ENCODE results near the gene TSPAN5. TPM values are rescaled to one million over a fixed set of nuclear protein-coding genes. Genes with fewer than 3 reads are reported as not detected.

Gene TSPAN5
- total RNA-seq, 1 donor from 2014 or later = 8.6 TPM

DNA sequence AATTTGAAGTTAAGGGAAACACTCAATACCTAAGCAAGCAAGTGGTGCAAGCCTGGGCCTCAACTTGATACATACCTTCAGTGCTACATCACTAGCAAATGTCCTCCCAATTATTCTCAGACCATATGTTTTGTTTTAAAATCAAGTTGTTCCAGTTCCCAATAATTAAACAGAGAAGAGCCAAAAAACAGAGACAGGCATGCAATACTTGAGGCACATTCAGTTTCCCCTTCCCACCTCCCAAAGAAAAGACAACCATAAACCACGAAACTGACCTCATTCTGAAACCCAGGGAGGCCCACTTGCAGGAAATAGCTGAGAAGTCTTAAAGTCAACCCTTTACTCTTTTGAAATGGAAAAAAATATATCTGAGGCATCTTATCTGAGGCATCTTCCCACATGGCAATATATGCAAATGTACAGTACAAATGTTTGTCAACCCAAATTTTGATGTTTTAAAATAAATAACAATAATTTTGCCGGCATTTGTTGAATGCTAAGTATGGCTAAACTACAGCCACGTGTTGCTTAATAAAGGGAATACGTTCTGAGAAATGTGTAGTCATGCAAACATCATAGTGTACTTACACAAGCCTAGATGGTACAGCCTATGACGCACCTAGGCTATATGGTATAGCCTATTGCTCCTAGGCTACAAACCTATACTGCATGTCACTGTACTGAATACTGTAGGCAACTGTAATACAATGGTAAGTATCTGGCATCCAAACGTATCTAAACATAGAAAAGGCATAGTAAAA lies 147.5 kb downstream of the TSPAN5 start:
- DNase-seq (ENCODE audit: low spot score) = no peak
- intact Hi-C loops (cut with DNase I) = no loop called here

DNA sequence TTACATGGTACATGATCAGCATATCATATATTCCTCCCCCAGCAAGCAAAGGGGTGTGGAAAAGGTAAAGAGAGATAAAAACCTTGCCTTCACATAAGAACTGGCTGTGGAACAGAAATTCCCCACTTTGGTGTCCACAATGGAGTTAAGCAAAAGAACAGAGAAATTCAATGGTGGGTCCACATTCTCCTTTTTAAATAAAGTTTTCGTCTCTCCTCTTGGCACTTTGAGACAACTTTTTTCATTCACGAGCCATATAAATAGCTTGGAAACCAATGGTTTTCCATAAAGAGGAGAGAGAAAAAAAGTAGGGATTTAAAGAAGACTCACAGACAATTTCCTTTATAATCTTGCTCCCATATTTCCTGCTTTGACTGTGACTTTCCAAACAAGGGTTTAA lies 148.1 kb downstream of the TSPAN5 start:
- DNase-seq (ENCODE audit: low spot score) = no peak
- intact Hi-C loops (cut with DNase I) = no loop called here

DNA sequence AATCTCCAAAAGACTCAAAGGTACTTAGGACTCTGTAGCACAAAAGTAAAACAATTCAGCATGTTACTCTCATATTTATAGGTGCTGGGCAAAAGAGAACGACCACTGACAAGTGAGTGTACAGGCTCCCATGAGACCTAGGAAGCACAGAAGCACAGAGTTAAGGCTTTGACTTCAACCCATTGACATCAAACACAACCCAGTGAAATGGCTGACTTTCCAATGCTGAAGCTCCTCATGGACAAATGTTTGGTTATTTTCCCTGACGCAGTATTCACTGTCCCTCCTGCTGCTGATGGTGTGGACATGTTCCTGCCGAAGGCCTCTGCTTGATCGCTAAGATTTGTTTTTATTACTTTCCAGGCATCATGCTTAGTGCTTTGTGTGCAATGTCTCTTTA lies 148.7 kb downstream of the TSPAN5 start:
- intact Hi-C loops (cut with DNase I) = no loop called here
- DNase-seq (ENCODE audit: low spot score) = no peak

DNA sequence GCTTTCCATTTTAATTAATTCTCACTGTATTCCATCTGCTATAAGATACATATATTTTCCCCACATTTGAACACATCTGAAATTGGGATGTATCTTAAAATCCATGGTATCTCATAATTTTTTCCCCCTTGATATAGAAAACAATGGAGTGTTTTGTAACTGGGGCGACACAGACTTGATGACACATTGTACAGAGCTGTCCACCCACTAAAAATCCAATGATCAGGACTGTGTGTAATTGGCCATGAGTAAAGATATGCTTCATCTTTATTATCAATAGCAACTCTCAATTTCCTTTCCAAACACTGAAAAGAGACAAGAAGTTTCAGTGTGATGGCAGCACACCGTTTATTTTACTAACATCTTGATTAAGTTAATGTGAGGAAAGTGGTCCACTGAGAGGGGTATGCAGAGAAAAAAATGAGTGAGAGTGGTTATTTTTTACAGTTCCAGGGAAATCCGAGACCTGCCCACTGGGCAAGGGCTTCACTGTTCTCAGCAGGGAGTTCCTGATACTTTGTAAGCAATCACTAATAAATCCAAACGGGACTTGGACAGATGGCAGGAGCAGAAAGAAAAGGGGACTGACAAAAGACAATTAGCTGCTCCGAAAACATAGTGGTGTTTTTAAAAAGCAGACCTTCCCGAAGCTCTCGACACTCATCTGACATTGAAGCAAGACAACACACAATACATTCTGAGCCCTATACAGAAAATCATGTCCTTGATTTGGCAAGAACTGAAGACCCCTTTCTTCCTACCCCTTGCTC lies 149.4 kb downstream of the TSPAN5 start:
- intact Hi-C loops (cut with DNase I) = no loop called here
- no peak for DNase-seq (ENCODE audit: low spot score)

DNA sequence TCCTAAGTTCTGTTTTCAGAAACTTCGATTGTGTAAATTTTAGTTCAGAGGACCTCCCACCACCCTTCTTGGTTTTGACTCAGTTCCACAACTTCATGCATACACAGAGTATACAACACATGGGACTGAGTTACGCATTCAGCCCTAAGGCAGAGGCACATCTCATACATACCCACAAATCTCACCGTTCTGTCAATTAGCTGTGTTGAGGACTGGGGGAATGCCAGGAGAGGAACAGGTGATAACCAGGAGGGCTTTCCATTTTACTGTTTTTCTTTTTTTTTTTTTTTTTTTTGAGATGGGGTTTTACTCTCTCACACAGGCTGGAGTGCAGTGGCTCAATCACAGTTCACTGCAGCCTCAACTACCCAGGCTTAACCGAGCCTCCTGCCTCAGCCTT lies 150.2 kb downstream of the TSPAN5 start:
- intact Hi-C loops (cut with DNase I) = no loop called here
- no peak for DNase-seq (ENCODE audit: low spot score)

DNA sequence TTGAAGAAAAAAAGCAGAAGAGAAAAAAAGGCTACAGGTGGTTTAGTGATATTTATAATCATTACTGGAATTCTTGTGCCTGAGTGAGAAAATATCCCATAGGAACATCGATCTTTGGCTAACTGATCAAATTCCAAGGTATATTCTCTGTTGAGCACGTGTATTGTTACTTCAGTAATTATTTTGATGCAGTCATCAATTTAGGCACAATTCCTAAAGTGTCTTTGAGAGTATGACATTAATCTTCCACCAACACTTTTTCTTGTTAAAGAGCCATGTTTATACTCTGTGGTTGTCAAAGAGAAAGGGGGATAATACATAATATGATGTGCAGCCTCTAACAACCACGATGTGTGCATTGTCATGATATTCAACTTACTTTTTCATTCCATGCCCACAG lies 151.1 kb downstream of the TSPAN5 start:
- intact Hi-C loops (cut with DNase I) = no loop called here
- DNase-seq (ENCODE audit: low spot score) = no peak

DNA sequence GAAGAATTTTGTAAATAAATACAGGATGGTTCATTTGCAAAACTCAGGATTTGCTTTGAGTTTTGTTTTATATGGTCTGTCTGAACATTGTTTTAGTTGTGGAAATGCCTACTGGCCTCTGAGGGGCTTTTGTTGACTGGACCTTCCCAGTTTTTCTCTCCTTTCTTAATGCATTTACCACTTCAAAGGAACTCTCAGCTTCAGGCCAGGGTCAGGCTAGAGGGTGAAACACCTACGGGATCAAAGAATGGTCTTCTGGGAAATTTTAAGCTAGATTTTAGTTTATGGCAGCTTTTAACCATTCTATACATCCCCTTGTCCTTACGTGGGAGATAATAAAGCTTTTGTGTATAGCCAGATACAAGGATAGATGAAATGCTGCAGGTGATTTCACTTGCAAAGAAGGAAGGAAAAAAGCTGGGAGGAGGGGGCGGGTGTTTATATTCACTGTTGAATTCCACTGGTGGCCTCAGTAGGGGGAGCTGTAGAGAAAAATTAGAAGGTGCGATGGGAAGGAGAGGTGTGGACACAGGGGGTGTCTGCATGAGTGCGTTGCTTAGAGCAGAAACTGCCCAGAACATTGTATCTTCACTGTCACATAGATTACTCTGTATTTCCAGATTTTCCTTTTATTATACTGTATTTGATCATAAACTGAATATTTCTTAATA lies 151.8 kb downstream of the TSPAN5 start:
- intact Hi-C loops (cut with DNase I) = no loop called here
- no peak for DNase-seq (ENCODE audit: low spot score)

DNA sequence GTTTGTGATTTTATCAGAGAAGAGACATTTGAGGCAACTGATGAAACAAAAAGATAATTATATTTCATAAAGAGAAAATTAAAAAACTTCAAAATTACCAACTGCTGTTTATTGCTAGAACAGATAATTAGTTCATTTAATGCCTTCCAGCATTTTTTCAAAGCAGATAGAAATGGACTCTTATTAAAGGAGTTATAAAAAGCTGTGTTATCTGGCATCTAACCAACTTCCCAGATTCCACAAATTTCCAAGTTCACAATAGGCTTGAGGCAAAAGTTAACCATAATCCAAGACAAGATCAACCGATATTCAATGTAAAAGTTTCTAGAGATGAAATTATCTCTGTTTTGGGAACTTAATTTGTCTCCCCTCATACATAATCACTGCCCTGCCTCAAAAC lies 152.4 kb downstream of the TSPAN5 start:
- no peak for DNase-seq (ENCODE audit: low spot score)
- intact Hi-C loops (cut with DNase I) = no loop called here

DNA sequence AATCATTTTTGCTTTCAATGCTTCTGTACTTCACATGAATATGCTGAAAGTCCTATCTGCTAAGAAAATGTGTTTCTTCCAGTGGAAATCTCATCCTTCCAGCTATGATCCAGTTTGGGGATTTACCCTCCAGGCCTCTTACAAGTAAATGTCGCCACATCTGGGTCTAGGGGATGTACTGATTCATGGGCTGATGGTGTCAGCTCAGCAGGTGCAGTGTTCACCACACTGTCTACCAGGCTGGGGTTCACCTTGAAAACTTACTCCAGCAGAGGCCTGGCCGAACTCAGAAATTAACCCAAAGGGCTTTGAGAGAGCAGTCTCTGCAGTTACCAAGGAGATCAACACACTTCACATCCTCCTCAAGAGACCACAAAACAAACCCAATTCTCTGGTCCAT lies 154.3 kb downstream of the TSPAN5 start:
- intact Hi-C loops (cut with DNase I) = no loop called here
- no peak for DNase-seq (ENCODE audit: low spot score)

DNA sequence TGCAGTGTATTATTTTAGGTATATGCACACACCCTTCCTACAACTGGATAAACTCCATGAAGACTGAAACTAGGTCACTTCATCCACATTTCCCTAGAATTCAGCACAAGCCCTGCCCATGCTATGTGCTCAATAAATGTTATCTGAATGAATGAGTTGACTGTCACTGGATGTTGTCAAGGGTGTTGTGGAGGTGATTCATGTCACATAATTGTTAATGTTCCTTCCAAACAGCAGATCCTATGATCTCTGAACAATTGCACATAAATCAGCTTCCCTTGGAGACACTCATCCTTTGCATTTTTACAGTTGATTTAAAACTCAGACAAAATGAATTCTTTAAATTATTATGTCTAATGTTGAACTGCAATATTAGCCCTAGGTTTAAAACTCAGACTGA lies 154.7 kb downstream of the TSPAN5 start:
- no peak for DNase-seq (ENCODE audit: low spot score)
- intact Hi-C loops (cut with DNase I) = no loop called here

DNA sequence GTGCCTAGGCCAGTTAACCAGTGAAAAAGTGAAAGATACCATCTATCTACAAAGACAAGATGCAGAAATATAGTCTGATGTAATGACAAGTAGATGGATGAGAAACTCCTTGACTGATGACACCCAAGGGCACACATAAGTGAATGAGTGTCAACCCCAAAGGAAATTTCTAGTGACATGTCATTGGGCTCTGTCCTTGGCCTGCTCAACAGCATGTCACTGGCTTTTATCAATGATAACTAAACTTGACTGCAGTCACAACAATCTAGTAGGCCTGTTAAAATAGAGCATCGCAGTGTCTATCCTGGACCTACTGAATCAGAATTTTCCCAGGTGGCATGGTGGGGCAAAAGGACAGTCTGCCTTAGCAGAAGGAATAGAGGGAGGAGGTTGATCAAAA lies 155.8 kb downstream of the TSPAN5 start:
- intact Hi-C loops (cut with DNase I) = no loop called here
- DNase-seq (ENCODE audit: low spot score) = no peak

DNA sequence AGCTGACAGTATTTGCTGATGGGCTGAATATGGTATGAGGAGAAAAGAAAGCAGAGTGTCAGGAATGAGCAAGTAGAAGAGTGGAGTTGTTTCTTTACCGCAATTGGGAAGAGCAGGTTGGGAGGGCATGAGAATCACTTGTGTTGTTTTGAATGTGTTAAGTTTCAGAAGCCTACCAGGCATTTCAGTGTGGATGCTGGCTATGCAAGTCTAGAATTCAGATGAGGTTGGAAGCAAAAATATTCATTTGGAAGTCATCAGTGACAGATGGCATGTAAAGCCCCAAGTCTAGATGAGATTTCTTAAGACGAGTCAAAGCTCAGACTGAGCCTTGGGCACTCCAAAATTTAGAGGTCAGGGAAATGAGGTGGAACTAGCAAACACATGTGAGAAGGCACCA lies 156.4 kb downstream of the TSPAN5 start:
- DNase-seq (ENCODE audit: low spot score) = no peak
- intact Hi-C loops (cut with DNase I) = no loop called here

DNA sequence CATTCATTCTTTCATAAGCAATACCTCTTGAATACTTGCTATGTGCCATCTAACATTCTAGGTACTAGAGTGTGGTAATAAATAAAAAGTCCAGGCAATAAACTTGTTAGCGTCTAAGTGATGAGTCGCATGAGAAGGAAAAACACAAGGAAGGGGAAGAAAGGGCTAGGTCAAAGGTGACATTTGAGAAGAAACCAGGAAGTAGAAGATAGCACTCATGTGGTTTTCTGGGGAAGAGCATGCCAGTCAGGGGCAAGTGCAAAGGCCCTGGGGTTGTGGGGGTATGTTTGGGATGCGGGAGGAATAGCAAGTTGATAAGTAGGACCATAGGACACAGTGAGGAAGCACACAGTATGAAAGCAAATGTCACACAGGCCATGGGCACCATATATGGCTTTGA lies 157.0 kb downstream of the TSPAN5 start:
- no peak for DNase-seq (ENCODE audit: low spot score)
- intact Hi-C loops (cut with DNase I) = no loop called here

DNA sequence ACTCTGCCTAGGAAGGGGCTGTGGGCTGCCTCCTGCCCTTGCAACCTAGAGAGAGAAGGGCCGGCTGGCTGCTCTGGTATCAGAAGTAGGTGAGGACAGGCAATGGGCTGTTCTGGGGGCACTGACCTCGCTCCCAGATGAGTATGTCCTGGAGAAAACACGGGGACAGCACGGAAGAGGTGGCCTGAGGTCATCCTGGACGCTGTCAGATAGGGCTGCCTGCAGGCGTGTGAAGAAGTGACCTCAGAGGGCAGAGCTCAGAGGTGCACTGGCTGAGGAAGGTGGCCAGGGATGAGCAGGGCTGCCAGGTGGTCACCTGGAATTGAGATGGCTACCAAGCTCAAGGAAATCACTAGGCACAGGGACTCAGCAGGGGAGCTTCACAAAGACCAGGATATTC lies 159.6 kb downstream of the TSPAN5 start:
- DNase-seq (ENCODE audit: low spot score) = no peak
- intact Hi-C loops (cut with DNase I) = no loop called here

DNA sequence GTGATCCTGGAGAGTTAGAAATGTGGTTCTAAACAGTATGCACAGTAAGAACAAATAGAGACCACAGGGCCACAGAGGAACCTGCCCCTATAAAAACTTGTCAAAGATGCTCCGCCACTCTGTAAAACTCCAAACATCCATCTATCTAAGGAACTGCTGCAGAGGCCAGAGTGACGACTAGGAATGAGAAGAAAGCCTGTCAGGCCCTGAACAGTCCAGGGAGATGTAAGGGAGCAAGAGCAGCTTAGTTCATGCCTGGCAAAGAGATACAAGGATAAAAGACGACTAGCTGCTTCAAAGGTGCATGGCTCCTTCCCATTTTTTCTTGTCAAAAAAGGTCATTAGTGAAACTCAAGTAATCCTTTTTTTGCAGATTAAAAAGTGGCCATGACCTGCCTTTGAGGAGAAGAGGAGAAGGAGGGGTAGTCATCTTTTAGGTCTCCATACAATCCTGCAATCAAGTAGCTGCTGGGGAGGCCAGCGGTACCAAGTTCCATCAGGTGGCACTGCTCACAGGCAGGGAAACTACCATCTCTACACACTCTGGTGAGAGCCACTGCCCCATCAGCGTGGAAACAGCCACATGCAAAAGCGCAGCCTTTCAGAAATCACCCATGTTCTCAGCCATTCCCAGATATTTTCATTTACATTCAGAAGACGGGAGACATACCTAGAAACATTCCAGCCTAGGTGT lies 162.1 kb downstream of the TSPAN5 start:
- intact Hi-C loops (cut with DNase I) = no loop called here
- DNase-seq (ENCODE audit: low spot score) = no peak

DNA sequence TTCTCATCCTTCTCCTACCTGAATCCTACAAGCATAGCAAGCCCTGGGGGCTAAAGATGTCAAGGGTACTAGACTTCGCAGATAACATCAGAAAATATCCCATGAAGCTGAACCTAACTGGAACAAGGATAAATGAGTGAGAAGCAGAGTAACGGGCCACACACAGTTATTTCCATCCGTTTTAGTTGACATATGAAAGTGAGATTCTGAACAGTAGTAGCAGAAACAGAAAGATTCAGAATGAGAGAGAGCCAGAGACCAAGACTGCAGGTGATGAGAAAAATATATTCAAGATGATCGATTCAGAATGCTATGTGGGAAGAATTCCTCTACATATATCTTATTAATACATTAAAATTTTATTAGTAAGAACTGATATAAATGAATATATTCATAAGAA lies 165.1 kb downstream of the TSPAN5 start:
- intact Hi-C loops (cut with DNase I) = no loop called here
- no peak for DNase-seq (ENCODE audit: low spot score)

DNA sequence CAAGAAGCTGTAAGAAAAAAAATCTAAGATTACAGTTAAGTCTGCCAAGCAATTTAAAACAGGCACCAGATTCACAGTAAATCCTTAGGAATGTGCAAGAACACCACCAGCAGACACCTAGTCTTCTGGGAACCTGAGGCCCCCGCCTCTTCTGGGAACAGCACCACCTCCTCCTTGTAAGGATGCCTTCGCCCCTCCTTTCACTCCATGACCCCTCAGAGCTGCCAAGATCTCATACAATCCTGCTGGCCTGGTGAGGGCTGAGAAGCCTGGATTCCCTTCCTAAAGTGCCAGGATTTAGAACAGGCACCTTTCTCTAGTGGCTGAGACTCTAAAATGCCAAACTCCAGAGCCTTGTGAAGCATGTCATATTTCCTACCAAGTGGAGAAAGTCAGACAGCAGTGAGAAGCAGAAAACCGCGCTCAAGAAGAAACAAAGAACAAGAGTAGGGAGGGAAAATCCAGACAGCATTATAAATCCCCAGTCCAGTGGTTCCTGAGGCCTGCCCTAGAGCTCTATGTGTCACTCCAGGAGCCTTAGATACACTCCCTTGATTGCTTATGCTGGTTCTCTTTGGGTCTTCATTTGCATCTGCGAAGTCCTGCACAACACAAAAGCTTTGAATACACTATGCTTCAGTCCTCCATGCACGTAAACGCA lies 166.4 kb downstream of the TSPAN5 start:
- intact Hi-C loops (cut with DNase I) = no loop called here
- DNase-seq (ENCODE audit: low spot score) = no peak

DNA sequence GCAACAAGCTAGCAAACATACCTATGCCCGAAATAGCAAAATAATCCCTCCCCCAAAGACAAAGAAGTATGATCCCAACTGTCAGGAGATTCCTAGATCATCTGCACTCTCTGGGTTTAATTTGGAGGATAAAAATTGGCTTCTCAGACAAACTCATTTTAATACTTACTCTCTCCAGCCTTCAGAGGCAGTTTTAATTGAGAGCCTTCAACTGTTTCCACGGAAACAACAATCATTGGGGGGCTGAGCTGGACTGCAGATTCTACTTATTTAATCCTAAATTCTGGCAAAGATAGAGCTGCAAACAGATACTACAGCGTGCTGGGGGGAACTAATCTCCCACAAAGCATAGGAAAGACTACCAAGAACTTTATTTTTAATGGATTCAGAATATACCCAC lies 168.2 kb downstream of the TSPAN5 start:
- intact Hi-C loops (cut with DNase I) = no loop called here

DNA sequence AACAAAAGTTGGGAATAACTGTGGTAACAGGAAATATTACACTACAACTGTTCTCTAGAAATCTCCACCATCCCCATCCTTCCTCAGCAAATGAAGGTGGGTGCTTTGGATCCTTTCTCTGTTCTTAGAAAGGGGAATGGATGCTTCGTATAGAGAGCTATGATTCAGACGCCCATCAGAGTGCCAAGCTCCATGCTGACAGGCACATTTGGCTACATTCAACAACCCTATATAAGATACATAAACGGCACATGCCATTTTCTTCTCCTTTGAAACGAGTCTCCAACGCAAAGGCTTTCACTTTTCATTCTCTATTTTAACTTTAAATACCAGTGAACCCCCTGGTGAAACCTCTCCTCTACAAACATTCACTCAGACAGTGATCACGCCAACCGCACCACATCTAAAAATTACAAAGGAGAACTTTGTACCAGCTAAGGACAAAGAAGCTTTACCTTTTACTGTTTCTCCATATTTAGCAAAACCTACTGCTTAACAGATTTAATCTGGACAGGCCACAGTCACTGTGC lies 172.5 kb downstream of the TSPAN5 start:
- intact Hi-C loops (cut with DNase I) = no loop called here
- DNase-seq (ENCODE audit: low spot score) = no peak

More for the DNA sequence above, 168.2 kb downstream of the TSPAN5 start:
- no peak for DNase-seq (ENCODE audit: low spot score)
